Spleen (tissue), 11 donors: Measurements from ENCODE around the gene HDAC4. TPM values are rescaled to one million over a fixed set of nuclear protein-coding genes. Genes with fewer than 3 reads are reported as not detected.

Source experiments
- DNase-seq: peaks from one replicate; pipeline ENCODE4 v3.0.0-alpha.2; 2020
- H3K27ac ChIP-seq, 8 donors: fragments of 200-600 bp; sonication (generic) in 7 of 8; 1 replicate in 4 of 8; 2 replicates in 4 of 8; pipeline versions ENCODE4 v1.5.0 to v1.8.0; 2016 to 2021; ENCODE audit warnings: inconsistent platforms in 4 of 8, mild to moderate bottlenecking in 4 of 8, moderate library complexity in 1 of 8
- H3K27me3 ChIP-seq, 7 donors: fragments of 200-600 bp; sonication (generic) in 6 of 7; replicated peaks in 1 of 7; 1 replicate in 4 of 7; 2 replicates in 3 of 7; pipeline versions ENCODE4 v1.5.0 to v1.8.0; 2016 to 2021; ENCODE audit warnings: inconsistent platforms in 3 of 7, mild to moderate bottlenecking in 1 of 7
- H3K36me3 ChIP-seq, 6 donors: fragments of 200-600 bp; sonication (generic) in 5 of 6; 1 replicate in 4 of 6; 2 replicates in 2 of 6; pipeline versions ENCODE4 v1.5.0 to v1.8.0; 2016 to 2021; ENCODE audit warnings: inconsistent platforms in 2 of 6
- H3K4me1 ChIP-seq, 6 donors: fragments of 200-600 bp; sonication (generic) in 5 of 6; 1 replicate in 3 of 6; 2 replicates in 3 of 6; pipeline versions ENCODE4 v1.5.0 to v1.8.0; 2016 to 2021; ENCODE audit warnings: inconsistent platforms in 3 of 6
- H3K4me3 ChIP-seq, 8 donors: fragments of 200-600 bp; sonication (generic) in 7 of 8; 1 replicate in 4 of 8; 2 replicates in 4 of 8; pipeline versions ENCODE4 v1.5.0 to v1.8.0; 2016 to 2021; ENCODE audit warnings: inconsistent platforms in 4 of 8, mild to moderate bottlenecking in 4 of 8, moderate library complexity in 2 of 8
- H3K9me3 ChIP-seq, 8 donors: fragments of 200-600 bp; sonication (generic) in 7 of 8; 1 replicate in 4 of 8; 2 replicates in 4 of 8; pipeline versions ENCODE4 v1.5.0 to v1.8.0; 2016 to 2021; ENCODE audit warnings: inconsistent platforms in 4 of 8
- POLR2A ChIP-seq, 3 donors: fragments of 450-650 bp; IDR thresholded peaks; one replicate each; pipeline ENCODE4 v1.5.1; 2017; ENCODE audit warnings: antibody characterized with exemption in 3 of 3, mild to moderate bottlenecking in 1 of 3
- POLR2AphosphoS5 ChIP-seq, 3 donors: sonication (generic); formaldehyde crosslinking; IDR thresholded peaks; one replicate each; pipeline ENCODE4 v1.5.1; 2017; ENCODE audit warnings: antibody characterized with exemption in 3 of 3
- WGBS, 5 donors: extraction: QIAGEN DNeasy Blood & Tissue Kit in 3 of 5; methylation state at CpG; one replicate each; pipeline versions ENCODE4 v1.1.5 to v1.1.7; 2013 to 2018; 5-methylcytosine and 5-hydroxymethylcytosine counted together
- intact Hi-C: fragments of 100-400 bp; cut with DNase I; formaldehyde crosslinking; loops from one replicate; pipeline ENCODE4 v1.15.0; 2023; ENCODE audit warnings: low total_unique reads
- polyA plus RNA-seq, 3 donors: library from polyadenylated mRNA; stranded (reverse); fragments of 200-250 nt; gene quantifications; one replicate each; pipeline ENCODE4 v1.2.1, GENCODE V29; 2013
- total RNA-seq, 7 donors: library from RNA; depleted of rRNA in 3 of 7; stranded (reverse); fragments of >200 nt in 3 of 7; fragmentation: NEBNext Ultra II Directional in 4 of 7; extraction: Animal tissue kit (Norgen Biotek cat#: 25700) in 4 of 7; gene quantifications; one replicate each; pipeline versions ENCODE4 v1.1.0 to v1.2.1, GENCODE V29; 2016 to 2021
- TF ChIP-seq, protein P1 (sequence below), 11 experiments: fragments of 200-600 bp in 7 of 11; fragments of 450-650 bp in 4 of 11; sonication (generic) in 4 of 11; IDR thresholded peaks in 8 of 11; conservative IDR thresholded peaks in 3 of 11; 1 replicate in 7 of 11; 2 replicates in 4 of 11; pipeline versions ENCODE4 v1.4.0 to v1.8.0; 2016 to 2021; ENCODE audit warnings: antibody characterized with exemption in 11 of 11, inconsistent platforms in 4 of 11, mild to moderate bottlenecking in 1 of 11
- donor health status: healthy with polysubstance abuse.
- donor health status: DM: no; HTN: no; CAD: no; lungs with moderate emphysema.
- donor health status: DM: no; HTN: no; CAD: no.
- donor health status: Bipolar disorder and iron deficiency.
- donor health status: healthy.
- donor health status: DM: no; HTN: no; CAD: no.
- donor health status: DM: yes; HTN: yes; CAD: no.

HDAC4 gene
- total and polyA plus RNA-seq, 10 donors: 3.2 to 122 (median 69.5) TPM

DNA sequence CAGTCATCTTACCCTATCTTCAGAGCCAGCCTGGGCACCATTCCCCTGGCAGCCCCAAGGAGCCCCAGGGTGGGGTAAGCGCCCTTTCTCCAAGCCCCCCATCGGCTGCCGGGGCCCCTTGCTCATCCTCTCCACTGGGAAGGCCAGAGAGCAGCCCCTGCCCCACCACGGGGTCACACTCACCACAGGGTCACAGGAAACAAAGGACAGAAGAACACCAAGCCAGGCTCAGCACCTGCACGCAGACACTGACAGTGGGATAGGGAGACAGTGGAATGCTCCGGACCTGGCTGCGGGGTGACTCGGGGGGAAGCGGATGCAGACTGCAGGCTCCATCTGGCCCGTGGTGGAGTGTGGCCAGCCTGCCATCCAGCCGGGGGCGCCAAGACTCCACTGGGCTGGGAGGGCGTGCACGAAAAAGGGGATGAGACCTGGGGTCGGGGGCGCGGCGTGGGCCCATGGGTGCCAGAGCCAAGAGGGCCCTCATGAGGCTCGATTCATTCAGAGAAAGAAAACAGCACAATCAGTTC is 21.1 kb downstream of the HDAC4 start:
- intact Hi-C loops: no loop called here
- H3K27me3 ChIP-seq: no peaks in the 10 kb centered on the region
- H3K4me1 ChIP-seq: peaks cover 9 to 57% (median 34%) of the 10 kb centered on the region in 6 donors
- TF ChIP-seq POLR2AphosphoS5 (IDR thresholded peaks at IDR 0.05): no peak
- no peak for TF ChIP-seq POLR2A (IDR thresholded peaks at IDR 0.05)
- TF ChIP-seq, protein P1, sequence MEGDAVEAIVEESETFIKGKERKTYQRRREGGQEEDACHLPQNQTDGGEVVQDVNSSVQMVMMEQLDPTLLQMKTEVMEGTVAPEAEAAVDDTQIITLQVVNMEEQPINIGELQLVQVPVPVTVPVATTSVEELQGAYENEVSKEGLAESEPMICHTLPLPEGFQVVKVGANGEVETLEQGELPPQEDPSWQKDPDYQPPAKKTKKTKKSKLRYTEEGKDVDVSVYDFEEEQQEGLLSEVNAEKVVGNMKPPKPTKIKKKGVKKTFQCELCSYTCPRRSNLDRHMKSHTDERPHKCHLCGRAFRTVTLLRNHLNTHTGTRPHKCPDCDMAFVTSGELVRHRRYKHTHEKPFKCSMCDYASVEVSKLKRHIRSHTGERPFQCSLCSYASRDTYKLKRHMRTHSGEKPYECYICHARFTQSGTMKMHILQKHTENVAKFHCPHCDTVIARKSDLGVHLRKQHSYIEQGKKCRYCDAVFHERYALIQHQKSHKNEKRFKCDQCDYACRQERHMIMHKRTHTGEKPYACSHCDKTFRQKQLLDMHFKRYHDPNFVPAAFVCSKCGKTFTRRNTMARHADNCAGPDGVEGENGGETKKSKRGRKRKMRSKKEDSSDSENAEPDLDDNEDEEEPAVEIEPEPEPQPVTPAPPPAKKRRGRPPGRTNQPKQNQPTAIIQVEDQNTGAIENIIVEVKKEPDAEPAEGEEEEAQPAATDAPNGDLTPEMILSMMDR (IDR thresholded peaks at IDR 0.05 in 8 of 11, conservative IDR thresholded peaks at IDR 0.05 in 3 of 11): no peak
- DNase-seq: peak; percentile 76
- WGBS, 5 donors: 94 to 98% (median 95%) methylated on average over 12 to 19 of the region's 19 CpGs
- H3K27ac ChIP-seq: no peak overlapping the region
- H3K36me3 ChIP-seq: peaks cover 0 to 28% (median 5%) of the 10 kb centered on the region in 6 donors
- H3K4me3 ChIP-seq: no peak overlapping the region
- H3K9me3 ChIP-seq: no peaks in the 10 kb centered on the region

- no peak overlapping the region for H3K4me3 ChIP-seq
- peak overlapping the region in 1 of 8 donors; percentile 11 for H3K27ac ChIP-seq
- intact Hi-C loops: no loop called here
- 74 to 84% (median 81%) methylated on average over 18 to 20 of the region's 20 CpGs for WGBS, 5 donors
- H3K4me1 ChIP-seq: peaks cover 9 to 57% (median 34%) of the 10 kb centered on the region in 6 donors
- peaks cover 0 to 28% (median 5%) of the 10 kb centered on the region in 6 donors for H3K36me3 ChIP-seq
- H3K27me3 ChIP-seq: no peaks in the 10 kb centered on the region
- DNase-seq: peak; percentile 73
- TF ChIP-seq POLR2AphosphoS5 (IDR thresholded peaks at IDR 0.05): no peak
- TF ChIP-seq, protein P1 (IDR thresholded peaks at IDR 0.05 in 8 of 11, conservative IDR thresholded peaks at IDR 0.05 in 3 of 11): no peak
- no peak for TF ChIP-seq POLR2A (IDR thresholded peaks at IDR 0.05)
- H3K9me3 ChIP-seq: no peaks in the 10 kb centered on the region
Measured at GRCh38 chr2:239378918-239379640, 21.7 kb downstream of the HDAC4 start.

- H3K4me3 ChIP-seq: no peak overlapping the region
- H3K9me3 ChIP-seq: no peaks in the 10 kb centered on the region
- intact Hi-C loops: no loop called here
- H3K27ac ChIP-seq: peak overlapping the region in 1 of 8 donors; percentile 11
- H3K36me3 ChIP-seq: peaks cover 0 to 36% (median 5%) of the 10 kb centered on the region in 6 donors
- peak; percentile 66 for DNase-seq
- WGBS, 5 donors: 86 to 96% (median 89%) methylated on average over 29 to 36 of the region's 36 CpGs
- H3K4me1 ChIP-seq: peaks cover 9 to 51% (median 34%) of the 10 kb centered on the region in 6 donors
- TF ChIP-seq POLR2A (IDR thresholded peaks at IDR 0.05) (no peak), POLR2AphosphoS5 (IDR thresholded peaks at IDR 0.05) (no peak)
- TF ChIP-seq, protein P1 (IDR thresholded peaks at IDR 0.05 in 8 of 11, conservative IDR thresholded peaks at IDR 0.05 in 3 of 11): no peak
- no peaks in the 10 kb centered on the region for H3K27me3 ChIP-seq
Measured at GRCh38 chr2:239378021-239378917, 22.6 kb downstream of the HDAC4 start.
